Activated naive CD8-positive, alpha-beta T cell treated with anti-CD3 and anti-CD28 coated beads, Interleukin-2, amount 50 U/mL, for 24 hours (primary cell): ENCODE data around the gene PDZD7.

Experiments
- ATAC-seq: fragments of 150-1000 bp; cut with Tn5 transposase; one replicate; pipeline ENCODE4 v1.10.0; 2021
- DNase-seq: peaks from one replicate; pipeline ENCODE4 v3.0.0; 2021
- H3K27ac Mint-ChIP-seq: one replicate; pipeline ENCODE4 v1.8.0; 2021; ENCODE audit warnings: mild to moderate bottlenecking, mixed read lengths
- H3K27me3 Mint-ChIP-seq: one replicate; pipeline ENCODE4 v1.8.0; 2021; ENCODE audit warnings: mixed read lengths
- H3K36me3 Mint-ChIP-seq: one replicate; pipeline ENCODE4 v1.8.0; 2021; ENCODE audit warnings: low read depth, mixed read lengths
- H3K4me1 Mint-ChIP-seq: one replicate; pipeline ENCODE4 v1.8.0; 2021; ENCODE audit warnings: mixed read lengths
- H3K4me3 Mint-ChIP-seq: one replicate; pipeline ENCODE4 v1.8.0; 2021; ENCODE audit warnings: mild to moderate bottlenecking, moderate library complexity, mixed read lengths
- H3K9me3 Mint-ChIP-seq: one replicate; pipeline ENCODE4 v1.8.0; 2021; ENCODE audit warnings: mixed read lengths

PDZD7 gene

DNA sequence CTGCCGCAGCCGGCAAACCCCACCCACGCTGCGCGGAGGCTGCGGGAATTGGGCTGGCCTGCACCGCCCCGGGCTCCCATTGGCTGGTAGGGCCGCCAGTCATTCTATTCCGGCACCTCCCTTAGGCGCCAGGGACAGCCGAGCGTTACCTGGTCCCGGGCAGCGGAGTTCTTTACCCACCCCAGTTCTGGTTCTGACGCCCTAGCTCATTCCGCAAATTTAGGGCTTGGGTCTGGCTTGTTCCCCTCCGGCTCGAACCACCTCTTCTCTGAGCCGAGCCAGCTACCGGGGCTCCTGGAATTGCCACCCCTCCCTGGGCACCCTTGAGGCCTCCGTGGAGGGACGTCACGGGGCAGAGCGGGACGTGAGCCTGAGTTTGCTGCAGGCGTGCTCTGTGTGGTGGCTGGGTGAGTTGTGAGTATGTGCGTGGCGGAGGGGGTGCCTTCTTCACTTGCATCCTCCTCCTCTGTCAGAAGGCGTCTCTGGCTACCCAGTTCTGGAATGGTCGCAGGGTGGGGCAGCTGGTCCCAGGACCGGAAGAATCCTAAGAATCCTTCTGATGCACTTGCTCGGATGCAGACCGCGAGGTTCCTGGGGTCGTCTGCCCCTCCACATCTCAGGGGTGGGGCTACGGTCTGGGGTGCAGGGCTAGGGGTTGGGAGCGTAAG lies at the start of gene PDZD7, which contains the start of gene SFXN3:
Gene PDZD7, minus strand, starts transcription at position 2 of the 668 bp plus-strand sequence. CDS start 910 bp downstream, outside the sequence.
Gene SFXN3, plus strand, starts transcription at position 107 of the 668 bp plus-strand sequence. CDS start 3,461 bp downstream, outside the sequence.
- no peaks in the 10 kb centered on the region for H3K27me3 Mint-ChIP-seq
- DNase-seq: peak; percentile 98
- peaks cover 2% of the 10 kb centered on the region for H3K36me3 Mint-ChIP-seq
- H3K4me3 Mint-ChIP-seq: peak within 1 kb of the TSS; percentile 83
- H3K27ac Mint-ChIP-seq: peak within 1 kb of the TSS; percentile 93
- peaks cover 27% of the 10 kb centered on the region for H3K4me1 Mint-ChIP-seq
- H3K9me3 Mint-ChIP-seq: no peaks in the 10 kb centered on the region
- peak; percentile 71 for ATAC-seq

DNA sequence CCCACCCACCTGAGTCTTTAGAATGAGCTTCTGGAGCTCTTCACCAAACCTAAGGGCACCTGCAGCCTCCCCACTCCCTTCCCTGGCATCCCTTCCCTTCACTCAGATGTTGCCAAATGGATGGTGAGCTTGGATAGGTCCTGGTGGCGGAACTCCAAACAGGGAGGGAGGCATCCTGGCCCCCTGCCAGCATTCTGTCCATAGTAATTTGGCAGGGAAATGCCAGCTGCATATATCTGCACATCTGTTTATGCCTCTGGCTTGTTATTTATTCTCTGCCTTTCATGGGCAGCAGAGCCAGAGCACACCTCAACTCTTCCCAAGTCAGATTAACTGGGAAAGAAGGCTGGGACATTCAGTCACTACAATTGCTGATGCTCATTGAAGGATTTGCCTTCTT lies 48.9 kb upstream of the PDZD7 start:
- Mint-ChIP-seq H3K36me3 (no peaks in the 10 kb centered on the region), H3K9me3 (no peaks in the 10 kb centered on the region), H3K27me3 (peaks cover 60% of the 10 kb centered on the region), H3K4me1 (no peaks in the 10 kb centered on the region), H3K4me3 (no peak overlapping the region), H3K27ac (no peak overlapping the region)
- DNase-seq (no peak), ATAC-seq (no peak)

DNA sequence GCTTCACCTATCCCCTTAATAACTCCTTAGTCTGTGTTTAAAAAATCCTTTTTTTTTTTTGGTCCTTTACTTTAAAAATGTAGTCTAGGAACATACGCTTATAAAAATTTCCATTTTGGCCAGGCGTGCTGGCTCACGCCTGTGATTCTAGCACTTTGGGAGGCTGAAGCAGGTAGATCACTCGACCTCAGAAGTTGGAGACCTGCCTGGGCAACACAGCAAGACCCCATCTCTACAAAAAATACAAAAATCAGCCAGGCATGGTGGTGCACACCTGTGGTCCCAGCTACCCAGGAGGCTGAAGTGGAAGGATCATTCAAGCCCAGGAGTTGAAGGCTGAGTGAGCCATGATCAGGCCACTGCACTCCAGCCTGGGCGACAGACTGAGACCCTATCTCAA lies 45.7 kb upstream of the PDZD7 start:
- no peak for DNase-seq
- no peaks in the 10 kb centered on the region for H3K9me3 Mint-ChIP-seq
- H3K27me3 Mint-ChIP-seq: peaks cover 69% of the 10 kb centered on the region
- H3K4me1 Mint-ChIP-seq: peaks cover under 1% of the 10 kb centered on the region
- no peak for ATAC-seq
- H3K36me3 Mint-ChIP-seq: no peaks in the 10 kb centered on the region
- H3K27ac Mint-ChIP-seq: no peak overlapping the region
- no peak overlapping the region for H3K4me3 Mint-ChIP-seq

DNA sequence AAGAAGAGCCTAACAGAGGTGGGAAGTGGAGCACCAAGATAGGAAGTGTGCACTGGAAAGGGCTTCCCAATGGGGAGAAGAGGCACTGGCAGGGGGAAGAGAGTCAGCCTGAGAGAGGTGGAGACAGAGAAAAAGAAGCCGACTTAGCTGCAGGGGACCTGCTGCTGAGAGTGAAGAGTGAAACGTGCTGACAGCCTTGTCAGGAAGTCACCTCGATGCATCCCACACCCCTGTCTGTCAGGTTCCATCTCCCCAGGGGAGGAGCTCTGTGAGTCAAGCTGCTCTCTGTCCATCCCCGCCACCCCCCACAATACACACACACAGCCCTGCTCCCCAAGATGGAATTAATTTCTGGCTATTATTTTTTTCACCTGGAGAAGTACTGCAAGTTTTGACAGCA lies 44.8 kb upstream of the PDZD7 start:
- DNase-seq: no peak

DNA sequence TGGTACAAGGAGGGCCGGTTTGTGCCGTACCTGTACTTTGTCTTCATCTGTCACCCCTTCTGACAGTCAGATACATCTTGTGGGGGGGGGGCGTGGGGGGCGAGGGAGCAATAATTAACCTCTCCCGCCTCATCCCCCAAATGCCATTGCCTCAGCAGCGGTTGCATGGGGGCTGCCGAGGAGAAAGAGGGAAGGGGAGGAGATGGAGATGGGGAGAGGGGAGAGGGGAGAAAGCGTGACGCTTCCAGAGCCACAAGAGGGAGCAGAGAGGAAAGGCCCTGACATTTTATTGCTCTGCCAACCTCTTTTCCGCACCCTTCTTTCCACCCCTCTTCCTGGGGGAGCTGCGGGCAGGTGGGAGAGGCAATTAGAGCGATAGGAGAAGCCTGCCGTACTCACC lies 42.7 kb upstream of the PDZD7 start:
- DNase-seq (no peak), ATAC-seq (no peak)
- H3K4me3 Mint-ChIP-seq: no peak overlapping the region
- H3K36me3 Mint-ChIP-seq: no peaks in the 10 kb centered on the region
- peaks cover 51% of the 10 kb centered on the region for H3K27me3 Mint-ChIP-seq
- no peak overlapping the region for H3K27ac Mint-ChIP-seq
- no peaks in the 10 kb centered on the region for H3K9me3 Mint-ChIP-seq
- peaks cover 15% of the 10 kb centered on the region for H3K4me1 Mint-ChIP-seq

More for the DNA sequence above, 44.8 kb upstream of the PDZD7 start:
- no peaks in the 10 kb centered on the region for H3K9me3 Mint-ChIP-seq
- peaks cover 9% of the 10 kb centered on the region for H3K4me1 Mint-ChIP-seq
- H3K4me3 Mint-ChIP-seq: no peak overlapping the region
- ATAC-seq: no peak
- H3K27ac Mint-ChIP-seq: no peak overlapping the region
- H3K36me3 Mint-ChIP-seq: no peaks in the 10 kb centered on the region
- peaks cover 63% of the 10 kb centered on the region for H3K27me3 Mint-ChIP-seq

GRCh38 chr10:101072923-101073322 lies 42.0 kb upstream of the PDZD7 start:
- DNase-seq: no peak
- Mint-ChIP-seq H3K36me3 (no peaks in the 10 kb centered on the region), H3K9me3 (no peaks in the 10 kb centered on the region), H3K4me1 (peaks cover 15% of the 10 kb centered on the region), H3K27me3 (peaks cover 47% of the 10 kb centered on the region), H3K27ac (no peak overlapping the region), H3K4me3 (no peak overlapping the region)
- ATAC-seq: no peak

GRCh38 chr10:101071885-101072433 lies 41.0 kb upstream of the PDZD7 start:
- no peaks in the 10 kb centered on the region for H3K9me3 Mint-ChIP-seq
- no peaks in the 10 kb centered on the region for H3K36me3 Mint-ChIP-seq
- H3K4me3 Mint-ChIP-seq: no peak overlapping the region
- H3K4me1 Mint-ChIP-seq: peaks cover 23% of the 10 kb centered on the region
- no peak for ATAC-seq
- no peak overlapping the region for H3K27ac Mint-ChIP-seq
- H3K27me3 Mint-ChIP-seq: peaks cover 51% of the 10 kb centered on the region
- no peak for DNase-seq

- Mint-ChIP-seq H3K4me3 (no peak overlapping the region), H3K27me3 (peaks cover 47% of the 10 kb centered on the region), H3K9me3 (no peaks in the 10 kb centered on the region), H3K36me3 (no peaks in the 10 kb centered on the region), H3K4me1 (peaks cover 27% of the 10 kb centered on the region), H3K27ac (no peak overlapping the region)
- DNase-seq (no peak), ATAC-seq (peak; percentile 50)
These were observed 40.4 kb upstream of the PDZD7 start for GRCh38 chr10:101071267-101071884.

- no peak overlapping the region for H3K27ac Mint-ChIP-seq
- ATAC-seq: no peak
These were observed 39.2 kb upstream of the PDZD7 start for GRCh38 chr10:101070098-101070497.

DNA sequence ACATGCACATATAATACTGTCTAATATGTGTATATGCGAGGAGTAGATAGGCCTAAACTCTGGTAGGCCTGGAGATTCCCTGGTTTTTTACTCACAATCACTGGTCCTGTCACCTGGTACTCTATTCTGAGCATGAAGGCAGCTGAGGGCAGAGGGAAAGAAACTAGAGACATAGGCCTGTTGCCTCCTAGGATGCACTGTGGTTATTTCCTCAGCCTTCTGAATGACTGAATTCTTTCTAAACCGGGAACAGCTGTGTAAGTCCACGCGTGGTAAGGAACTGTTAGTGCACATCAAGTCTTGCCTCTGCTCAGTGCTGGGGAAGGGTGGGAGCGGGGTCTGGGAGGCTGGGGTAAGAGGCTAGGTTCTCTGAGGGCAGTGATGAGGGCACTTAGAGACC lies 38.5 kb upstream of the PDZD7 start:
- no peak overlapping the region for H3K4me3 Mint-ChIP-seq
- peaks cover 33% of the 10 kb centered on the region for H3K4me1 Mint-ChIP-seq
- ATAC-seq (no peak), DNase-seq (no peak)
- peaks cover 54% of the 10 kb centered on the region for H3K27me3 Mint-ChIP-seq
- no peak overlapping the region for H3K27ac Mint-ChIP-seq
- no peaks in the 10 kb centered on the region for H3K9me3 Mint-ChIP-seq
- H3K36me3 Mint-ChIP-seq: no peaks in the 10 kb centered on the region

More at GRCh38 chr10:101070098-101070497, 39.2 kb upstream of the PDZD7 start:
- Mint-ChIP-seq H3K4me1 (peaks cover 33% of the 10 kb centered on the region), H3K9me3 (no peaks in the 10 kb centered on the region), H3K4me3 (no peak overlapping the region), H3K27me3 (peaks cover 51% of the 10 kb centered on the region), H3K36me3 (no peaks in the 10 kb centered on the region)
- DNase-seq: no peak

DNA sequence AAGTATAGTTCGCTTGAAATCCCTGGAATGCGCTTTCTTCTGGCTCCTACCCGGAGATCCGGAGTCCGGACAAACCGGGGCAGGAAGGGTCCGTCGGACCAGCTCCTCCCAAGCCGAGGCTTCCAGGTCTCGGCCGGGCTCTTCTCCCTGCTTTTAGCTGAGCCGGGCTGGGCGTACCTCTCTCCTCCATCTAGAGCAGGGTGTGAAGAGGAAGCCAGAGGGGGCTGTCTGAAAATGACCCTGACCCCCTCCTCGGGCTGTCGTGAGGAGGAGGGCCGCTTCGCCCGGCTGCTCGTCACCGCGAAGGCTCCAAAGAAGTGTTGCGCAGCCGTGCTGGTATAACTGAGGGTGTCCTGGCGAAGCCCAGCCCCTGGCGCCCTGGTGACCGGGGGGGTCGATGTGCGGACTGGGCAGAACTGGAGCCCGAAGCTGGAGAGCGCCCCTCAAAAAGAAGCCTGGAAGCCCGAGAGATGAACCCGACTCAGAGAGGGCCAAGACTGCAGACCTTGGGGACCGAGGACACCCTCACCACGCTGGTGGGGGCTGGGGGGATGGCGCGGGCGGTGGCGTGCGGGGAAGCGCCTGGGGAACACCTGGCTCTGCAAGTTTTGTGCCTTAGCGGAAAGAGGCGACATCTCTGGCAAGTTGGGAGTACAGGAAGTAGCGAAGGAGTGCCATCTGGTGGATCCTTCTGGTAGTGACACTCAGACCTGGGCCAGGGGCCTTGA lies 36.6 kb upstream of the PDZD7 start:
- Mint-ChIP-seq H3K27me3 (peaks cover 51% of the 10 kb centered on the region), H3K9me3 (no peaks in the 10 kb centered on the region), H3K4me1 (peaks cover 38% of the 10 kb centered on the region), H3K27ac (no peak overlapping the region), H3K36me3 (no peaks in the 10 kb centered on the region), H3K4me3 (peak overlapping the region; percentile 75)
- ATAC-seq (peak; percentile 52), DNase-seq (peak; percentile 83)

DNA sequence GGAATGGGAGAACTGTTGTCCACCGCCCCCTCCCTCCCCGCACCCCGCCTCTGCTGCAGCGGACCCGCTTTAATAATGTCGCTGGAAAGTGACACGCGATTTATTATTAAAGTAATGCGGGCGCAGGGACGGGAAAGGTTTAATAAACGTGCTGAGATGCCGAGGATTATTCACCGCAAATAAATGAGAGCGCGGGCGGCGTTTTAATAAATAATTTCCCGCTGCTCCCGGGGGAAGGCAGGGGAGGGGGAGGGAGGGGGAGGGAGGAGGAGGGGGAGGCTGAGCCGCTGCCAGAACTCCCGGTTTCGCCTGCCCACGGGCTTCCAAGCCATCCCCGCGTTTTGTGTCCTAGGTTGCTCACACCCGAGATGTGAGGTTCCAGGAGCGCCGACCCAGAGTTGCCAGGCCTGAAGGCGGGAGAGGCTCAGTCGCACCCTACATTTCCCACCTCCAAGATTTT lies 36.0 kb upstream of the PDZD7 start:
- H3K27ac Mint-ChIP-seq: no peak overlapping the region
- ATAC-seq (no peak), DNase-seq (no peak)
- H3K4me3 Mint-ChIP-seq: peak overlapping the region; percentile 75
- no peaks in the 10 kb centered on the region for H3K36me3 Mint-ChIP-seq
- H3K9me3 Mint-ChIP-seq: no peaks in the 10 kb centered on the region
- peaks cover 45% of the 10 kb centered on the region for H3K27me3 Mint-ChIP-seq
- peaks cover 42% of the 10 kb centered on the region for H3K4me1 Mint-ChIP-seq

GRCh38 chr10:101066146-101066895 lies 35.4 kb upstream of the PDZD7 start:
- Mint-ChIP-seq H3K4me3 (peak overlapping the region; percentile 45), H3K4me1 (peaks cover 40% of the 10 kb centered on the region), H3K9me3 (no peaks in the 10 kb centered on the region), H3K27me3 (peaks cover 41% of the 10 kb centered on the region), H3K36me3 (no peaks in the 10 kb centered on the region), H3K27ac (no peak overlapping the region)
- peak; percentile 44 for ATAC-seq
- DNase-seq: peak; percentile 53
